HG03135 (cell line): Measurements from ENCODE around the gene RPN1.

Experiments
- ATAC-seq: cut with Tn5 transposase; IDR thresholded peaks from one replicate; pipeline ENCODE4 v1.9.1; 2021; ENCODE audit warnings: mild to moderate bottlenecking, moderate library complexity; ENCODE audit not compliant: unreplicated experiment

RPN1 gene

DNA sequence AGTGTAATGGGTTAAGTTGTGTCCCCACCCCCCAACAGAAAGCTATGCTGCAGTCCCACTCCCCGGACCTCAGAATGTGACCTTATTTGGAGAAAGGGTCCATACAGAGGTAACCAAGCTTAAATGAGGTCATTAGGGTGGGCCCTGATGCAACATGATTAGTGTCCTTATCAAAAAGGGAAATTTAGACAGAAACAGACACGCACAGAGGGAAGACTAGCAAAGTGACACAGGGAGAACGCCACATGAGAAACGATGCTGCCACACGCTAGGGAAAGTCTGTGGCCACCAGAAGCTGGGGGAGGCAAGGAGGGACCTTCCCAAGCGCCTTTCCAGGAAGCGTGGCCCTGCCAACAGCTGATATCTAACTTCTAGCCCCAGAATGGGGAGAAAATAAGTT lies 65.4 kb downstream of the RPN1 start:
- ATAC-seq, result no peak

DNA sequence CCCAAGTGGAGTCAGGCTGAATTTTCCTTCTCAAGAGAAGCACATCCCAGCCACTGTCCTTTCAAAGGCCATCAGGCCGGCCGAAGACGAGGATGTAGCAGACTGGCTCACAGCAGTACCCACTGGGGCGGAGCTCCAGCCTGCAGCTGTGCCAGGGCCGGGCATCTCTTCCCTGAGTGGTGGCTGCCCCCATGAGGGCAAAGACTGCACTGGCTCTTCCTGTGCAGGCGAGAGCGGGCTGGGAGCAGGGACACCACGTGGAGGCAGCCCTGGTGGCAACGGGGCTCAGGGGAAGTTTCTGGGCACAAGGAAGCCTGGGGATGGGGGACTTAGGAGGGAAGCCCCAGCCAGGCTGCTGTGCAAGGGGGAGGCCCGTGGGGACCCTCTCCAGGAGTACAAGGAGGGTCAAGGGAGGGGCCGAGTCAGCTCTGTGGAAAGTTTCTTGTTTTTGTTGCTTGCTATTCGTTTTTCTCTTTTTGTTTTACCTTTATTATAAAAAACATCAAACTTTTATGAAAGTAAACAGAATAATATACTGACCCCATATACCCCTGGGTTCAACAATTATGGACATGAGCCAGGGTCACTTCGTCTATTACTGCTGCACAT lies 66.1 kb downstream of the RPN1 start:
- no peak for ATAC-seq

DNA sequence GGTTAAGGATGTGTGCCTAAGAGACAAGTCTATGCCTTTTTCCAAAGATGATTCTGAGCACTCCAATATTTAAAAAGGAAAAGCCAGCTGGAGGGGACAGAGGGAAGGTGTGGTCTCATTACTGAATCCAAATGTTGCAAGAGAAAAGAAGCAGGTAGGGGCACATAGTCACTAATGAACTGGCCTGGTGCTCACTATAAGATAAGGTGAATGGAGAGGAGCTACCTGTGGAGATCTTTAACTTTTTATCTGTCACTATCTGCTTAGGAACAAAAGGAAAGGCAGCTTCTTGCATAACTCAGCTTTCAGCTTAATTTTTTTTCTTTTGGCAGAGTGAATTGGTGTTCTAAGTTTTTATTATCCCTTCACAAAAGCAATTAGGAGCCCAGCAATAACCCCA lies 69.1 kb downstream of the RPN1 start:
- ATAC-seq, result no peak

DNA sequence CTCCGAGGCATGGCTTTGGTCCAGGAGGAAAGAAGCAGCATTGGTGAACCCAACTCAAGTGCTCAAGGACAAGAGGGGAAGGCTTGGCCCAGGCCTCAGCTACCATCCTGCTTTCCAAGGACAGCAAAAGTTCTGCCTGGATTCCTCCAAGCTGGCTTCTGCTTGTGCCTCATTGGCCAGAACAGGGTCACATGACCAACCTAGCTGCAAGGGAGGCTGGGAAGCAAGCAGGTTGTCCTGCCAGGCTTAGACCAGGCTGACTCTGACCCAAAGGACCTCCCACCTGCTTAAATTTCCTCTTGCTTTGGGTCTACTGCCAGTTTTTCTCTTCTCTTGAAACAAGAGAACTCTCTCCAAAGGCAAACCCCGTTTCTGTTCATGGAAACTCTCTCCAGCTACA lies 70.7 kb downstream of the RPN1 start:
- ATAC-seq, result no peak

DNA sequence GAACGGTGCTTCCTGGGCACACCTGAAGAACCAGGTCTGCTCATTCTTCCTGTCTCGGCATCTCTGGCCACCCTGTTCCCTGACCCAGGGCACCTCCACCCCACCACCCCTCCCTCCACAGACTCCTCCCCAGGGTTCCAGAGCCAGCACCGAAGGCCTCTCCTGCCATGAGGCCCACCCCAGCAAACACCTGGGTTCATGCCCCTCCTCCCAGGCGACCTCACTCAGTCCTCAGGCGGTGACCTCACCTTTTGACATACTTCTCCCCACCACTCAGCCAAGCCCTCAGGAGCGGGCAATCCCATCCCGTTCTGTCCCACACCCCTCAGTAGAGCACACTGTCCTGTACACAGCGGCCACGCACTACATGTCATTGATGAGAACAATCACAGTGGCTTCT lies 72.3 kb downstream of the RPN1 start:
- ATAC-seq, result no peak

DNA sequence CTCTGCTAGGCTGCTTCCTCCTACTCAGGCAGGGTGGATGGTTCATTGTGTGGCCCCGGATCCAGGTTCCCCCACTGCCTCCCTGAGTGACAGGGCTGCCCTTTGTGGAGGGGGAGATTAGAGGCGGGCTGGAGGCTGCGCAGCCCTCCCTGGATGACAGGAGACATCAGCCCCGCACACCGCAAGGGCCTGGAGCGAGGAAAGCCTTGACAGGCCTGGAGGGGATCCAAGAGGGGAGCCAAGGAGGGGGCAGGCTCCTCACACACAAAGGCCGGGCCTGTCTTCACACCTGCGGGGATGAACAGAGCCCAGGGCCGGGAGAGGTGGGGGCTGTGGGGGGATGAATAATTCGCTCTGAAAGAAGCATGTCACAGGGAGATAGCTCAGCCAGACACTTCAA lies 72.9 kb downstream of the RPN1 start:
- no peak for ATAC-seq

DNA sequence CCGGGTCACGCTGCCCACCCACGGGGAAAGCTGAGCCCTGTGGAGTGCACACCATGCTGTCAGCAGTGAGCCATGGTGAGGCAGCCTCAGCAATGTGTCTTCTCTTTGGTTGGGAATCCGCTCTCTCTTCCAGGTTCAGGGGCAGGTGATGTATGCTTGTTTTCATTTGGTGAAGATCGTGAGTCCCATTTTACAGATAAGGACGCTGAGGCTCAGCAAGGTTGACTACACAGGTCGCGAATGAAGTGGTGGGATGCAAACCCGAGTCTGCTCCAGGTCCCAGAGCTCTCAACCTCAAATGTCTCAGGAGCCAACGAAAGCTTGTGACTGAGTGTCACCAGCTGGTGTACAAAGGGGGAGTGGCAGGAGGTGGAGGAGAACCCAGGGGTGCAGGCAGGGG lies 74.3 kb downstream of the RPN1 start:
- ATAC-seq, result no peak

DNA sequence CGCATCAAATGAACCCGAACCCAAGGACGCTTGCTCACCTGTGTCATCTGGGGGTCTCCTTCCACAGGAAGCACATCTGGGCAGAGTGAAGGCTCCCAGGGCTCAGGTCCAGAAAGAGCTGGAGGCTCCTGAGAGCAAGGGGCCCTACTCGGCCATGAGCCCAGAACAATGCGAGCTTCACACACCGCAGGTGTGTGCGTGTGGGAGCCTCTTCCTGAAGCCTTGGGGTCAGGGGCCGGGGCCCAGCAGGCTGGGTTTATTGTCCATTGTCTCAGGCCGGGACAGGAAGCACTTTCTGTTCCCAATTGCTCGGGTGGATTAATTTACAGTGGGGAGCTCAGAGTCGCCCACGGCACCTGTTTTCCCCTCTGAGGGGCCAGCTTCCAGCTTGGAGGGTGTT lies 74.8 kb downstream of the RPN1 start:
- no peak for ATAC-seq

DNA sequence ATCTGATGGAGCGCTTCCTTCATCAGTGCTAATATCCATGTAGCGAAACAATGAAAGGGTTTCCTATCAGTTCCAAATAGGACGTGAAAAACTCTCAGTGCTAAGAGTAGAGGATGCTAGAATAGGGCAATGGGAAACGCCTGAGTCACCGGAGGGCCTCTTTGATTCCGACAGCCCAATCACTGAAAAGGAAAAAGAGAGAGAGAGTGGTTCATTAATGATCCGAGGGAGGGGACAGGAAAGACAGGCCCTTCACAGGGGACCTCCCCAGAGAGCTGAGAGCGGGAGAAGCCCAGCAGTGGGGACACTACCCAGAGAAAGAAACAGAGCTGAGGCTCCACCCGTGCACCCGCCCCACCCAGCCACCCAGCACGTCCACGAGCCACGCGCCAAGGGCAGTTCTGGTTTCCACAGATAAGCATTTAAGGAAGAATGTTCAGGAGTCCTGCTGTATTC lies 76.9 kb downstream of the RPN1 start:
- ATAC-seq, result no peak

DNA sequence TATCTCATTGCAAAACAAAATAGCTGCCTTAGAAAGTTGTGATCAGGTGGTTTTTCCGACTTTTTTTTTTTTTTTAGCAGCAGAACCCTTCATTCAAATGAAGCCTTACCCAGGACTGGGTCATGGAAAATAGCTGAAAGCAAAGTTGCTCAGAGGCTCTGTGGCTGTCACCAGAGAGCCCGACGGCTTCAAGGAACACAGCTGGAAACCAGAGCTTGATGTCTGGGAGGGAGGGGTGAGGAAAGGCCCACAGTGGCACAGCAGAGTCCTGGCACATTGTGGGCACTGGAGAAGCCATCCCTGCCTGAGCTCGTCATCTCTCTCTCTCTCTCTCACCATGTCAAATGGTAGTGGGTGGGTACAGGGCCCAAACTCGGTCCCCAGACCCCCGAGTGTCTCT lies 77.5 kb downstream of the RPN1 start:
- ATAC-seq, result no peak

DNA sequence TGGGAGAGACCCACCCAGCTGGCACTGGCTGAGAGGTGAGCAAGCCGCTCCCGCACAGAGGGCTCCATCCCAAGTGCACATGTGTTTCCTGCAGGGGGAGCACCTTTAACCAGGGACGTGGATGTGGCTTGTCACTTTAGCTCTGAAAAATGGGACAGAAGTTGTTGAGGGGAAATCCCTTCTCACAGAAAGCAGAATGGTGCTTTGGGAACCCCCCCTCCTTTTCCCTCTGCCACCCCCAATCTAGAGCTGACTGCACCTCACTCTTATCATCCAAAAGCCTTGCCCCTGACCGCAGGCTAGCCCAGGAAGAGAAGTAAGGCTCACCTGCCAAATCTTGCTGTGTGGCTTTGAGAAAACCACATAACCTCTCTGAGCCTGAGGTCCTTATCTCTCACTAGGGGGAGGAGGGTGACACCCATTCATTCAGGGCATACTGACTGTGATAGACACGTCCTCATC lies 77.9 kb downstream of the RPN1 start:
- ATAC-seq, result no peak

DNA sequence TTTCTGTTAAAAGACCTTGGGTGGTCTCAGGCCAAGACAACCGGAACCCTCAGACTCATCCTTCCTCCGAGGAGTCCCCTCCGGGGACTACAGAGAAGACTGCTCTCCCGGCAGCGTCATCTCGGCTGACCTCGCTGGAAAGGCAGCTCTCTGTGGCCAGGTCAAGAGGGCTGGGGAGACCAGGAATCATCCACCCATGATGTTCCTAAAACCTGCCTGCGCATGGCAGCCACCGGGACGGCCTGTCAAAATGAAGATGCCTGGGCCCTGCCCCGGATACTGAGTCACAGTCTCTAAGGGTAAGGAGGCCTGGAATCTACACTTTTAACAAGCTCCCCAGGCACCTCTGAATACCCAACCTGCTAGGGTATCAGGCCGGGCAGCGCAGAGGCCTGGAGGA lies 78.6 kb downstream of the RPN1 start:
- no peak for ATAC-seq
